ENCODE results near the gene SLA2. TPM values are rescaled to one million over a fixed set of nuclear protein-coding genes. Genes with fewer than 3 reads are reported as not detected.
"Not testable (repeated sequence)": the region's sequence is repeated elsewhere in the genome, so short reads cannot be mapped to it uniquely, and the experiment has no call there.

The SLA2 gene
- total RNA-seq, result 1 to 10 TPM; 1.5 to 1.6 (median 1.6) TPM
- long read RNA-seq, donor 1, partial matches to known transcripts, result 1 of 1 reads
- long read RNA-seq, donor 1, other reads (novel, unspliced or antisense), result 0 of 1 reads
- long read RNA-seq, donor 2, result 0 reads

GRCh38 chr20:36645998-36646397, at the start of gene SLA2:
SLA2 (minus strand) TSS chr20:36646196; CDS start chr20:36641335, 4,861 bp downstream.
- ATAC-seq (peak; percentile 78), DNase-seq (peak; percentile 51 to 70 (median 53))
- TF ChIP-seq CTCF (IDR thresholded peaks at IDR 0.05), result no peak
- Histone ChIP-seq H3K4me1 (ENCODE audit: low read depth) (no peaks in the 10 kb centered on the region), H3K36me3 (ENCODE audit: low read depth) (no peaks in the 10 kb centered on the region), H3K4me3 (no peak within 1 kb of the TSS), H3K9me3 (no peaks in the 10 kb centered on the region)
- intact Hi-C loops (cut with DNase I, micrococcal nuclease), result no loop called here

GRCh38 chr20:36695467-36695866, 49.5 kb upstream of the SLA2 start:
- H3K4me3 ChIP-seq; ATAC-seq; DNase-seq; H3K36me3 ChIP-seq (ENCODE audit: low read depth); H3K4me1 ChIP-seq (ENCODE audit: low read depth); intact Hi-C loops (cut with DNase I, micrococcal nuclease); H3K9me3 ChIP-seq: not testable (repeated sequence)

- ATAC-seq, result no peak
- no peaks in the 10 kb centered on the region for H3K4me1 ChIP-seq (ENCODE audit: low read depth)
- intact Hi-C loops (cut with DNase I, micrococcal nuclease), result no loop called here
- no peaks in the 10 kb centered on the region for H3K9me3 ChIP-seq
- H3K36me3 ChIP-seq (ENCODE audit: low read depth), result peaks cover 4% of the 10 kb centered on the region
- no peak for TF ChIP-seq CTCF (IDR thresholded peaks at IDR 0.05)
- DNase-seq, result no peak
- H3K4me3 ChIP-seq, result no peak overlapping the region
These were observed 42.6 kb upstream of the SLA2 start for GRCh38 chr20:36688630-36689029.

GRCh38 chr20:36687850-36688249, 41.9 kb upstream of the SLA2 start:
- peaks cover 4% of the 10 kb centered on the region for H3K36me3 ChIP-seq (ENCODE audit: low read depth)
- H3K9me3 ChIP-seq, result no peaks in the 10 kb centered on the region
- H3K4me3 ChIP-seq, result no peak overlapping the region
- TF ChIP-seq CTCF (IDR thresholded peaks at IDR 0.05), result no peak
- no peaks in the 10 kb centered on the region for H3K4me1 ChIP-seq (ENCODE audit: low read depth)
- no peak for ATAC-seq
- DNase-seq, result no peak
- intact Hi-C loops (cut with DNase I, micrococcal nuclease), result no loop called here

- no peaks in the 10 kb centered on the region for H3K9me3 ChIP-seq
- H3K4me1 ChIP-seq (ENCODE audit: low read depth), result no peaks in the 10 kb centered on the region
- no peak for ATAC-seq
- H3K4me3 ChIP-seq, result no peak overlapping the region
- no peak for TF ChIP-seq CTCF (IDR thresholded peaks at IDR 0.05)
- peaks cover 4% of the 10 kb centered on the region for H3K36me3 ChIP-seq (ENCODE audit: low read depth)
- intact Hi-C loops (cut with DNase I, micrococcal nuclease), result no loop called here
- no peak for DNase-seq
These were observed 40.9 kb upstream of the SLA2 start for GRCh38 chr20:36686944-36687343.

GRCh38 chr20:36686504-36686903, 40.5 kb upstream of the SLA2 start:
- ATAC-seq (no peak), DNase-seq (no peak)
- H3K36me3 ChIP-seq (ENCODE audit: low read depth), result peaks cover 4% of the 10 kb centered on the region
- no peaks in the 10 kb centered on the region for H3K9me3 ChIP-seq
- no peak overlapping the region for H3K4me3 ChIP-seq
- intact Hi-C loops (cut with DNase I, micrococcal nuclease), result no loop called here
- TF ChIP-seq CTCF (IDR thresholded peaks at IDR 0.05), result no peak
- no peaks in the 10 kb centered on the region for H3K4me1 ChIP-seq (ENCODE audit: low read depth)

All from mucosa of descending colon (tissue), 3 donors.